ENCODE data around the gene FN1.

Gene FN1

GRCh38 chr2:215382011-215382410 is 53.9 kb downstream of the FN1 start:
- FAIRE-seq, result no peak

- no peak for FAIRE-seq
Observed at GRCh38 chr2:215380699-215381098, 55.2 kb downstream of the FN1 start.

- FAIRE-seq, result no peak
Observed at GRCh38 chr2:215379948-215380347, 55.9 kb downstream of the FN1 start.

- no peak for FAIRE-seq
Observed at GRCh38 chr2:215379039-215379438, 56.8 kb downstream of the FN1 start.

GRCh38 chr2:215378045-215378444 is 57.8 kb downstream of the FN1 start:
- FAIRE-seq, result no peak

GRCh38 chr2:215377283-215377682 is 58.6 kb downstream of the FN1 start:
- no peak for FAIRE-seq

GRCh38 chr2:215376103-215376780 is 59.6 kb downstream of the FN1 start:
- no peak for FAIRE-seq

- no peak for FAIRE-seq
Observed at GRCh38 chr2:215375467-215375830, 60.4 kb downstream of the FN1 start.

GRCh38 chr2:215374642-215375466 is 61.0 kb downstream of the FN1 start:
- no peak for FAIRE-seq

GRCh38 chr2:215374002-215374401 is 61.9 kb downstream of the FN1 start:
- no peak for FAIRE-seq

- no peak for FAIRE-seq
Observed at GRCh38 chr2:215372968-215373649, 62.8 kb downstream of the FN1 start.

- no peak for FAIRE-seq
Observed at GRCh38 chr2:215371915-215372897, 63.7 kb downstream of the FN1 start.

GRCh38 chr2:215370112-215370965 is 65.5 kb downstream of the FN1 start:
- no peak for FAIRE-seq

- FAIRE-seq, result no peak
Observed at GRCh38 chr2:215369181-215369760, 66.6 kb downstream of the FN1 start.

GRCh38 chr2:215368493-215368809 is 67.4 kb downstream of the FN1 start:
- no peak for FAIRE-seq

- no peak for FAIRE-seq
Observed at GRCh38 chr2:215367662-215368492, 68.0 kb downstream of the FN1 start.

- FAIRE-seq, result no peak
Observed at GRCh38 chr2:215366440-215367032, 69.3 kb downstream of the FN1 start.

GRCh38 chr2:215365184-215365658 is 70.6 kb downstream of the FN1 start:
- no peak for FAIRE-seq

All from colon (tissue), 2 donors.